ENCODE results near the gene GAB2. TPM values are rescaled to one million over a fixed set of nuclear protein-coding genes. Genes with fewer than 3 reads are reported as not detected.

The GAB2 gene
- polyA plus RNA-seq, 3 donors from 2014 or later = 1.0 TPM; not detected in 1

- no peak overlapping the region for H3K27ac Mint-ChIP-seq
These were observed 209.1 kb downstream of the GAB2 start for GRCh38 chr11:78208257-78209165.

GRCh38 chr11:78207532-78208256, 209.9 kb downstream of the GAB2 start:
- Mint-ChIP-seq H3K27ac (no peak overlapping the region), H3K4me3 (no peak overlapping the region)
- no peak for DNase-seq

More at GRCh38 chr11:78208257-78209165, 209.1 kb downstream of the GAB2 start:
- Mint-ChIP-seq H3K4me1 (no peaks in the 10 kb centered on the region), H3K36me3 (peaks cover 12 to 26% (median 16%) of the 10 kb centered on the region in 3 donors), H3K27me3 (ENCODE audit: low read depth in 3 of 3) (peaks cover 0 to 5% (median 0%) of the 10 kb centered on the region in 3 donors), H3K9me3 (no peaks in the 10 kb centered on the region), H3K4me3 (no peak overlapping the region)
- no peak for DNase-seq

GRCh38 chr11:78205691-78206090, 211.9 kb downstream of the GAB2 start:
- Mint-ChIP-seq H3K4me1 (peaks cover 17 to 21% of the 10 kb centered on the region in 2 donors), H3K27me3 (ENCODE audit: low read depth in 3 of 3) (peaks cover 0 to 3% (median 3%) of the 10 kb centered on the region in 3 donors), H3K36me3 (peaks cover 7 to 24% (median 10%) of the 10 kb centered on the region in 3 donors), H3K4me3 (no peak overlapping the region), H3K9me3 (no peaks in the 10 kb centered on the region), H3K27ac (no peak overlapping the region)
- no peak for DNase-seq

More at GRCh38 chr11:78207532-78208256, 209.9 kb downstream of the GAB2 start:
- Mint-ChIP-seq H3K27me3 (ENCODE audit: low read depth in 3 of 3) (peaks cover 0 to 5% (median under 1%) of the 10 kb centered on the region in 3 donors), H3K9me3 (no peaks in the 10 kb centered on the region), H3K4me1 (peaks cover 6 to 7% of the 10 kb centered on the region in 2 donors), H3K36me3 (peaks cover 12 to 26% (median 20%) of the 10 kb centered on the region in 3 donors)

- Mint-ChIP-seq H3K4me1 (peaks cover 17 to 21% of the 10 kb centered on the region in 2 donors), H3K4me3 (no peak overlapping the region), H3K9me3 (no peaks in the 10 kb centered on the region), H3K27me3 (ENCODE audit: low read depth in 3 of 3) (peaks cover 0 to 3% (median 3%) of the 10 kb centered on the region in 3 donors), H3K36me3 (peaks cover 4 to 21% (median 10%) of the 10 kb centered on the region in 3 donors), H3K27ac (no peak overlapping the region)
- no peak for DNase-seq
These were observed 212.4 kb downstream of the GAB2 start for GRCh38 chr11:78205256-78205655.

- H3K9me3 Mint-ChIP-seq = no peaks in the 10 kb centered on the region
- peaks cover 4 to 20% (median 6%) of the 10 kb centered on the region in 3 donors for H3K36me3 Mint-ChIP-seq
- peaks cover 17 to 21% of the 10 kb centered on the region in 2 donors for H3K4me1 Mint-ChIP-seq
- peak overlapping the region in 4 of 5 donors; percentile 25 to 71 (median 52) for H3K4me3 Mint-ChIP-seq
- peaks cover 0 to 4% (median 3%) of the 10 kb centered on the region in 3 donors for H3K27me3 Mint-ChIP-seq (ENCODE audit: low read depth in 3 of 3)
- H3K27ac Mint-ChIP-seq = peak overlapping the region; percentile 5 to 88 (median 68)
- DNase-seq = peak in 2 of 3 donors; percentile 6 to 14
These were observed 214.4 kb downstream of the GAB2 start for GRCh38 chr11:78203184-78203583.

- Mint-ChIP-seq H3K36me3 (peaks cover 4 to 20% (median 6%) of the 10 kb centered on the region in 3 donors), H3K4me1 (peaks cover 17 to 21% of the 10 kb centered on the region in 2 donors), H3K4me3 (peak overlapping the region; percentile 25 to 71 (median 40)), H3K27me3 (ENCODE audit: low read depth in 3 of 3) (peaks cover 0 to 4% (median 3%) of the 10 kb centered on the region in 3 donors), H3K27ac (peak overlapping the region; percentile 40 to 88 (median 76)), H3K9me3 (no peaks in the 10 kb centered on the region)
- DNase-seq = peak; percentile 22 to 49 (median 47)
These were observed 214.9 kb downstream of the GAB2 start for GRCh38 chr11:78202733-78203167.

- no peak for DNase-seq
- Mint-ChIP-seq H3K4me1 (peaks cover 17 to 21% of the 10 kb centered on the region in 2 donors), H3K27me3 (ENCODE audit: low read depth in 3 of 3) (peaks cover 0 to 4% (median 2%) of the 10 kb centered on the region in 3 donors), H3K27ac (peak overlapping the region; percentile 6 to 88 (median 50)), H3K36me3 (peaks cover 4 to 14% (median 6%) of the 10 kb centered on the region in 3 donors), H3K9me3 (peaks cover 0 to 2% (median 0%) of the 10 kb centered on the region in 6 donors), H3K4me3 (no peak overlapping the region)
These were observed 216.4 kb downstream of the GAB2 start for GRCh38 chr11:78201096-78201818.

- Mint-ChIP-seq H3K4me3 (no peak overlapping the region), H3K9me3 (peaks cover 0 to 2% (median 0%) of the 10 kb centered on the region in 6 donors), H3K4me1 (peaks cover 17 to 21% of the 10 kb centered on the region in 2 donors), H3K27me3 (ENCODE audit: low read depth in 3 of 3) (peaks cover 0 to 4% (median 2%) of the 10 kb centered on the region in 3 donors), H3K36me3 (peaks cover 4 to 13% (median 6%) of the 10 kb centered on the region in 3 donors), H3K27ac (peak overlapping the region in 1 of 6 donors; percentile 60)
- DNase-seq = no peak
These were observed 217.1 kb downstream of the GAB2 start for GRCh38 chr11:78200553-78200952.

- DNase-seq = no peak
- no peak overlapping the region for H3K4me3 Mint-ChIP-seq
- peaks cover 17 to 21% of the 10 kb centered on the region in 2 donors for H3K4me1 Mint-ChIP-seq
- peaks cover 4 to 13% (median 6%) of the 10 kb centered on the region in 3 donors for H3K36me3 Mint-ChIP-seq
- H3K27me3 Mint-ChIP-seq (ENCODE audit: low read depth in 3 of 3) = peaks cover 0 to 4% (median 2%) of the 10 kb centered on the region in 3 donors
- H3K9me3 Mint-ChIP-seq = peaks cover 0 to 2% (median 0%) of the 10 kb centered on the region in 6 donors
- H3K27ac Mint-ChIP-seq = no peak overlapping the region
These were observed 217.6 kb downstream of the GAB2 start for GRCh38 chr11:78200061-78200460.

- H3K27ac Mint-ChIP-seq = no peak overlapping the region
- peaks cover 0 to 2% (median 0%) of the 10 kb centered on the region in 6 donors for H3K9me3 Mint-ChIP-seq
- peaks cover 17 to 21% of the 10 kb centered on the region in 2 donors for H3K4me1 Mint-ChIP-seq
- no peak for DNase-seq
- no peak overlapping the region for H3K4me3 Mint-ChIP-seq
- H3K36me3 Mint-ChIP-seq = peaks cover 4 to 14% (median 7%) of the 10 kb centered on the region in 3 donors
- H3K27me3 Mint-ChIP-seq (ENCODE audit: low read depth in 3 of 3) = peaks cover 0 to 4% (median 2%) of the 10 kb centered on the region in 3 donors
These were observed 218.0 kb downstream of the GAB2 start for GRCh38 chr11:78199653-78200015.

GRCh38 chr11:78199015-78199652, 218.5 kb downstream of the GAB2 start:
- Mint-ChIP-seq H3K9me3 (peaks cover 0 to 2% (median 0%) of the 10 kb centered on the region in 6 donors), H3K36me3 (peaks cover 4 to 18% (median 12%) of the 10 kb centered on the region in 3 donors), H3K27ac (no peak overlapping the region), H3K4me1 (peaks cover 17 to 21% of the 10 kb centered on the region in 2 donors), H3K4me3 (no peak overlapping the region), H3K27me3 (ENCODE audit: low read depth in 3 of 3) (peaks cover 0 to 4% (median 0%) of the 10 kb centered on the region in 3 donors)
- DNase-seq = no peak

- Mint-ChIP-seq H3K4me3 (no peak overlapping the region), H3K27ac (no peak overlapping the region), H3K27me3 (ENCODE audit: low read depth in 3 of 3) (peaks cover 0 to 4% (median 0%) of the 10 kb centered on the region in 3 donors), H3K9me3 (peaks cover 0 to 2% (median 0%) of the 10 kb centered on the region in 6 donors), H3K4me1 (peaks cover 13 to 15% of the 10 kb centered on the region in 2 donors), H3K36me3 (peaks cover 4 to 18% (median 12%) of the 10 kb centered on the region in 3 donors)
- DNase-seq = no peak
These were observed 219.8 kb downstream of the GAB2 start for GRCh38 chr11:78197816-78198215.

Data from immature natural killer cell (primary cell).